ENCODE data around the gene SPARCL1.
"Not testable (repeated sequence)": the region's sequence is repeated elsewhere in the genome, so short reads cannot be mapped to it uniquely, and the experiment has no call there.

Gene SPARCL1

DNA sequence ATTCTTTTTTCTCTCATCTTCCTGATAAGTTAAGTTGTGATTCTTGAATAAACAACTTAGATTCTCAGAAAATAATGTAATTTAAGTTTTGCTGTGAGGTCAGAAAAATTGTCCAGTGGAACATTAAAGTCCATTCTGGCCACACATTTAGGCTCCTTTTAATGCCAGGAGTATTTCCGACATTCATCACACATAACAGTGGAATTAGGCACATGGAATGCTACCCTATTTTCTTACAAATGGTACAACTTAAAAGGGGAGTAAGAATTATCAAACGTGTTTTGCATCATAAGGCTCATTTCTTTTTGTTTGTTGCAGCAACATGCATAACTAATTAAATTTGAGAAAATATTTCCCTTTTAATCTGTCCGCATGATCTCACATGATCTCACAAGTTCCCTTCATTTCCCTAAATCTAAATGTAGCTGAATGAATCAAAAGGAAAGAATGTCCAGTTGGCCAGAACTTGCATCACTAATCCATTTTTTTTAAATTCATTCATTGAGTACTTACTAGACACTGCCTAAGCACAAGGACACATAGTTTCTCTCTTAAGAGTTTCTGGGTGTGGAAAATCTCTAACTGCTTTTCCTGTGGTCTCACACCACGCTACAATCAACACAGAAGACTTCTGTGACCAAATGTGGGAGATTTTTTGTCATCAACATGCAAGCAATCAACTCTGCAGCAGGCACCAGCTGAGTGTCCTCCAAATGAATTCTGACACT is 22.0 kb downstream of the SPARCL1 start:
- no peaks in the 10 kb centered on the region for H3K4me1 ChIP-seq (ENCODE audit: control insufficient read depth, insufficient read depth, low read length, poor library complexity, severe bottlenecking)
- no peaks in the 10 kb centered on the region for H3K9me3 ChIP-seq (ENCODE audit: control insufficient read depth, low read length)
- no peak for DNase-seq
- no peak overlapping the region for H3K27ac ChIP-seq (ENCODE audit: insufficient read depth, low read length, poor library complexity, severe bottlenecking)
- H3K4me3 ChIP-seq (ENCODE audit: insufficient read depth, low read depth, low read length, poor library complexity, severe bottlenecking), result no peak overlapping the region
- no peaks in the 10 kb centered on the region for H3K36me3 ChIP-seq (ENCODE audit: control insufficient read depth, insufficient read depth, low read length)
- no peaks in the 10 kb centered on the region for H3K27me3 ChIP-seq (replicated peaks; ENCODE audit: control insufficient read depth, insufficient read depth, low read length, poor library complexity, severe bottlenecking)

DNA sequence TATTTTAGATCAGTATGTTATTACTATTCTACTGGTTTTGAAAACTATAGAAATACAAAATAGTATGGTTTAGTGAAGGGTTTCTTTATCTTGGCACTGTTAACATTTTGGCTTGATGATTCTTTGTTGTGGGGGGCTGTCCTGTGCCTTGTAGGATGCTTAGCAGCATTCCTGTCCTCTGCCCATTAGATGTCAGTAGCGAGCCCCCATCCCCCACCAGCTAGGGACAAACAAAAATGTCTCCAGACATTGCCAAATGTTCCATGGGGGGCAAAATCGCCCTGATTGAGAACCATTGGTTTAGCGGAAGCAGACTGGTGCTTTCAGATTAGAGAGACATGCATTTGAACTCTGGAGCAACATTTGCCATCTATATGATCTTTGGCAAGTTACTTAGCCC is 23.3 kb downstream of the SPARCL1 start:
- Histone ChIP-seq H3K9me3 (ENCODE audit: control insufficient read depth, low read length) (no peaks in the 10 kb centered on the region), H3K4me1 (ENCODE audit: control insufficient read depth, insufficient read depth, low read length, poor library complexity, severe bottlenecking) (no peaks in the 10 kb centered on the region), H3K36me3 (ENCODE audit: control insufficient read depth, insufficient read depth, low read length) (no peaks in the 10 kb centered on the region), H3K27me3 (replicated peaks; ENCODE audit: control insufficient read depth, insufficient read depth, low read length, poor library complexity, severe bottlenecking) (no peaks in the 10 kb centered on the region), H3K4me3 (ENCODE audit: insufficient read depth, low read depth, low read length, poor library complexity, severe bottlenecking) (no peak overlapping the region), H3K27ac (ENCODE audit: insufficient read depth, low read length, poor library complexity, severe bottlenecking) (no peak overlapping the region)
- no peak for DNase-seq

DNA sequence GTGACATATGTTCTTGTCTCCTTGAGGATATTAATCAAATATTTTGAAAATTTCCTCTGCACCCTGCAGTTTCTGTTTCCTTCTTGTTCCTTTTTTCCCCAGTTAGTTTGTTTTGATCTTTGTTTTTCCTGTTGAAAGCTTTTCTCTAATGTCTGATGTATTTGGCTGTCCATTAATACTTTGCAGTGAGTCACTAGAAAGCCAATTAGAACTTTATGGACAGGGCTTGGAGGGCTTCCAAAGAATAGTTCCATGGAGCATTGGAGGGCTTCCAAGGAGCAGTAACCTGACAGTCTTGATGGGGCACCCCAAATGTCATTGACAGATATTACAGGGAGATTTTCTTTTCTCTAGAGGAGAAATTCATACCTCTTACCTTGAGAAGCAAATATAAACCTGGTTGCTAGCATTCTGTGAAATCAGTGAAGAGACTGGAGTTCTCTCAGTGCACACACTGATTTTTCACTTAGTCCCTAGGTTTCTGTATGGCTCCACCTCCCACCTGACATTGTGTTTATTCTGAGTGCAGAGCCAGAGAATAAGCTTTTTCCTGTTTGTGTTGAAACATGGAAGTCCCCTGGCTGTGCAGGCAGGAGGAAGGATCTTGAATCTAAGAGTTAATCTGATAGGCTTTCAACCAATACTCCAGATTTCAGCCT is 26.5 kb downstream of the SPARCL1 start:
- H3K9me3 ChIP-seq (ENCODE audit: control insufficient read depth, low read length), result no peaks in the 10 kb centered on the region
- H3K27ac ChIP-seq (ENCODE audit: insufficient read depth, low read length, poor library complexity, severe bottlenecking), result no peak overlapping the region
- no peak overlapping the region for H3K4me3 ChIP-seq (ENCODE audit: insufficient read depth, low read depth, low read length, poor library complexity, severe bottlenecking)
- no peaks in the 10 kb centered on the region for H3K4me1 ChIP-seq (ENCODE audit: control insufficient read depth, insufficient read depth, low read length, poor library complexity, severe bottlenecking)
- no peak for DNase-seq
- H3K36me3 ChIP-seq (ENCODE audit: control insufficient read depth, insufficient read depth, low read length), result no peaks in the 10 kb centered on the region
- no peaks in the 10 kb centered on the region for H3K27me3 ChIP-seq (replicated peaks; ENCODE audit: control insufficient read depth, insufficient read depth, low read length, poor library complexity, severe bottlenecking)

DNA sequence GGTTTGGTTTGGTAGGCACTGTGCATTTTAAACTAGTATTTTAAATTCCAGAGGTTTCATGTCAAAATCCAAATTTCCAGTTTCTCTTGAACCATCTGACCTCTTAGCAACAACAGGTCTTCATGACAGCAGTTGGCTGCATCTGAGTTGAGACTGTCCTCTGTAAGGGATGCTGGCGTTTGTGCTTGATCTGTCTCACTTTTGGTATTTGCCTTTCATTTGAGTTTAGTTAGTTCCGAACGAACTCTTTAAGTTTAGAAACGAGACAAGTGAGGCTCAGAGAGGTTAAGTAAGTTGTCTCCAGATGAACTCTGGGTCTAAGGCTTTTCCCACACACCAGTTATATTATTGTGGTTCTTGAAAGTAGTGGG is 29.1 kb downstream of the SPARCL1 start:
- no peaks in the 10 kb centered on the region for H3K9me3 ChIP-seq (ENCODE audit: control insufficient read depth, low read length)
- no peaks in the 10 kb centered on the region for H3K4me1 ChIP-seq (ENCODE audit: control insufficient read depth, insufficient read depth, low read length, poor library complexity, severe bottlenecking)
- no peak overlapping the region for H3K27ac ChIP-seq (ENCODE audit: insufficient read depth, low read length, poor library complexity, severe bottlenecking)
- H3K36me3 ChIP-seq (ENCODE audit: control insufficient read depth, insufficient read depth, low read length), result no peaks in the 10 kb centered on the region
- no peaks in the 10 kb centered on the region for H3K27me3 ChIP-seq (replicated peaks; ENCODE audit: control insufficient read depth, insufficient read depth, low read length, poor library complexity, severe bottlenecking)
- no peak for DNase-seq
- no peak overlapping the region for H3K4me3 ChIP-seq (ENCODE audit: insufficient read depth, low read depth, low read length, poor library complexity, severe bottlenecking)

DNA sequence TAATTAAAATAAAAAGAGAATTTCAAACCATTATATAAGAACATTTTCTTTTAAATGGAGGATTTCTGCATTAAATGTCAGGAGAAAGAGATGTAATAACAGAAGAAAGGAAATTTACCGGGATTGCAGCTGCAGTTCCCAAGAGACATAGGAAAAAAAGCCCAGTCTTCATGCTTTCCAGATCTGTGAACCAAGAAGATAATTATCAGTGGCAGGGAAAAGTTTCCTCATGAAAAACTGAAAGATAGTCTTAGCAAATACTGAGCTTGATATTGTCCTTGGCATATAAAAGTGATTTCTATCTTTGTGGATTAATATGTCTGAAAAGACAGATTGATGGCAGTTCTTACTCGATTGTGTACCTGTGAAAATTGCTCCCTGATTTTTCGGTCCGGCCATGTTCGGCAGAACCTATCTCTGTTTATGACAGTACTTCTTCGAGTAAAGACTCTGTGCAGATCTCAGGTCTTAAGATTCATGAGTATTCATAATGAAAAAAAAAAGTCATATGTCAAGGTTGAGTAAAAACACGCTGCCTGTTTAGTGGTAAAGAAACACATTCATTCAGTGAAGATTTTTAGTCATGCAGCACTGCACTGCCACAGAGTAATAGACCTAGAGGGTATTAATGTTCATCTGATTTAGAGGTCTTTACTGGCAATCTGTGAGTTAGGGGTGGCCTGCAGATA is 29.6 kb downstream of the SPARCL1 start:
- no peaks in the 10 kb centered on the region for H3K4me1 ChIP-seq (ENCODE audit: control insufficient read depth, insufficient read depth, low read length, poor library complexity, severe bottlenecking)
- no peaks in the 10 kb centered on the region for H3K27me3 ChIP-seq (replicated peaks; ENCODE audit: control insufficient read depth, insufficient read depth, low read length, poor library complexity, severe bottlenecking)
- no peaks in the 10 kb centered on the region for H3K36me3 ChIP-seq (ENCODE audit: control insufficient read depth, insufficient read depth, low read length)
- H3K27ac ChIP-seq (ENCODE audit: insufficient read depth, low read length, poor library complexity, severe bottlenecking), result no peak overlapping the region
- no peak overlapping the region for H3K4me3 ChIP-seq (ENCODE audit: insufficient read depth, low read depth, low read length, poor library complexity, severe bottlenecking)
- H3K9me3 ChIP-seq (ENCODE audit: control insufficient read depth, low read length), result no peaks in the 10 kb centered on the region
- no peak for DNase-seq

DNA sequence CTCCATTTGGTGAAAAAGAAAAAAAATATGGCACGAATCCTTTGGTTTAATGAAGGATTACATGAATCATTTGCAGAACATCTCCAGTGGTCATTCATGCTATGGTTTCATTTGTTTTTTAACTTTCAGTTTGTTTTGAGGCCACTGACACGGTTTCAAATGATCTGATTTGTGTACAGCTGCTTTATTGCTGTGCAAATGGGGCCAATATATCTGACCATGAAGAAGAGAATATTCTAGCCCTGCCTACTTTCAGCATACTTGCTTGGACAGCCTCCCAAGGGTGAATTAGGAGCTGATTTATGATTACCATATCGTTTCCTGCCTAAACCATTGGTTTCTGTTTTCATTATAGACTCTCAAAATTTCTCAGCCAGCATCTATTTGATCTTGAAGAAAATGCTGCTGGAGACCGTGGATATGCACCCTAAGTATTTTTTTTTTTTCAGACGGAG is 30.7 kb downstream of the SPARCL1 start:
- no peaks in the 10 kb centered on the region for H3K4me1 ChIP-seq (ENCODE audit: control insufficient read depth, insufficient read depth, low read length, poor library complexity, severe bottlenecking)
- DNase-seq, result no peak
- H3K4me3 ChIP-seq (ENCODE audit: insufficient read depth, low read depth, low read length, poor library complexity, severe bottlenecking), result no peak overlapping the region
- H3K27ac ChIP-seq (ENCODE audit: insufficient read depth, low read length, poor library complexity, severe bottlenecking), result no peak overlapping the region
- H3K9me3 ChIP-seq (ENCODE audit: control insufficient read depth, low read length), result no peaks in the 10 kb centered on the region
- H3K27me3 ChIP-seq (replicated peaks; ENCODE audit: control insufficient read depth, insufficient read depth, low read length, poor library complexity, severe bottlenecking), result no peaks in the 10 kb centered on the region
- no peaks in the 10 kb centered on the region for H3K36me3 ChIP-seq (ENCODE audit: control insufficient read depth, insufficient read depth, low read length)

DNA sequence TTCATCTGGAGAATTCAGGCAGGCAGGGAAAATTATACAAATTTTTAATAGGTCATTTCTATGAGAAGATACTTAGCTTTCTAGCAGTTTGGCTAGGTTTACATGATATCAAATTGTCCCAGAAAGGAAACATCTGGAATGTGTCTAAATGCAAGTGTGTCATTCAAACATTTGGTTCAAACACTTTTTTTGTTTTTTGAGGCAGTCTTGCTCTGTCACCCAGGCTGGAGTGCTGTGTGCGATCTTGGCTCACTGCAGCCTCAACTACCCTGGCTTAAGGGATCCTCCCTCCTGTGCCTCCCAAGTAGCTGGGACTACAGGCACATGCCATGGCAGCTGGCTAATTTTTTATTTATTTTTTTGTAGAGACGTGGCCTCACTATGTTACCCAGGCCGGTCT is 31.6 kb downstream of the SPARCL1 start:
- no peak overlapping the region for H3K4me3 ChIP-seq (ENCODE audit: insufficient read depth, low read depth, low read length, poor library complexity, severe bottlenecking)
- H3K4me1 ChIP-seq (ENCODE audit: control insufficient read depth, insufficient read depth, low read length, poor library complexity, severe bottlenecking), result no peaks in the 10 kb centered on the region
- no peak for DNase-seq
- no peaks in the 10 kb centered on the region for H3K27me3 ChIP-seq (replicated peaks; ENCODE audit: control insufficient read depth, insufficient read depth, low read length, poor library complexity, severe bottlenecking)
- no peaks in the 10 kb centered on the region for H3K9me3 ChIP-seq (ENCODE audit: control insufficient read depth, low read length)
- H3K27ac ChIP-seq (ENCODE audit: insufficient read depth, low read length, poor library complexity, severe bottlenecking), result no peak overlapping the region
- H3K36me3 ChIP-seq (ENCODE audit: control insufficient read depth, insufficient read depth, low read length), result no peaks in the 10 kb centered on the region

DNA sequence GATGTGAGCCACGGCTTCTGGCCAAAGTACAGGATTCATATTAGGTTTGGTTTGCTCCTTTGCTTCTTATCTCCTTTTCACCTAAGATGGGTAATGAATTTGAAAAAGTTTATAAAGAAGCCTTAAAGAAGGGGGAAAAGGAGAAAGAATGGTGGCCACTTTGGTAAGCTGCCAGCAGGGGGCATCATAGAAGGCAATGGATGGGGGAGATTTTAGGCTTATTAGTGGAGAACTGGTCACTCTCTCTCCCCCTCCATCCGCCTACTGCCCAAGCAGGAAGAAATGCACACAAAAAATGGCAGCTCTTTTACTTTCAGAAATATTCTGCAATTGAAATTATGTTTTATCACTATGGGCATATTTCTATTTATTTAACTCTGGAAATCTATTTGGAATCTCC is 32.0 kb downstream of the SPARCL1 start:
- H3K4me3 ChIP-seq (ENCODE audit: insufficient read depth, low read depth, low read length, poor library complexity, severe bottlenecking), result no peak overlapping the region
- no peaks in the 10 kb centered on the region for H3K27me3 ChIP-seq (replicated peaks; ENCODE audit: control insufficient read depth, insufficient read depth, low read length, poor library complexity, severe bottlenecking)
- H3K4me1 ChIP-seq (ENCODE audit: control insufficient read depth, insufficient read depth, low read length, poor library complexity, severe bottlenecking), result no peaks in the 10 kb centered on the region
- no peaks in the 10 kb centered on the region for H3K9me3 ChIP-seq (ENCODE audit: control insufficient read depth, low read length)
- H3K36me3 ChIP-seq (ENCODE audit: control insufficient read depth, insufficient read depth, low read length), result no peaks in the 10 kb centered on the region
- DNase-seq, result no peak
- H3K27ac ChIP-seq (ENCODE audit: insufficient read depth, low read length, poor library complexity, severe bottlenecking), result no peak overlapping the region

DNA sequence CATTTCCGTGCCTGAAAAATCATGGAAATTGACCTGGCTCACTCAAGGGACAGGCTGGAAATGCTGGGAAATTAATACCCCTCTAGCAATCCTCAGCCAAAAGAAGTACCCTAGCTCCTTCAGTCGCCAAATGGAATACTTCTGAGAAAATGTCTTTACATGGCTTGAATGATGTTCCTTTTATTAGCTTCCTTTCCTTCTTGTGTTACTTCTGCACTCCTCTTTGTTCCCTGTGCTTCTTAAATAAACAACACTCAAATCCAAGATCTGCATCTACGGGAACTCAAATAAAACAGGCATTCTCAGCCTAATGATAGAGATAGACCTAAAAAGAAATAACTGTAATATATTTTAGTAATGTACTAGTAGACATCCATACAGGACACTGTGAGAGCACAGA is 36.1 kb downstream of the SPARCL1 start:
- no peak overlapping the region for H3K4me3 ChIP-seq (ENCODE audit: insufficient read depth, low read depth, low read length, poor library complexity, severe bottlenecking)
- DNase-seq, result no peak
- H3K27me3 ChIP-seq (replicated peaks; ENCODE audit: control insufficient read depth, insufficient read depth, low read length, poor library complexity, severe bottlenecking), result no peaks in the 10 kb centered on the region
- H3K9me3 ChIP-seq (ENCODE audit: control insufficient read depth, low read length), result no peaks in the 10 kb centered on the region
- no peaks in the 10 kb centered on the region for H3K36me3 ChIP-seq (ENCODE audit: control insufficient read depth, insufficient read depth, low read length)
- H3K27ac ChIP-seq (ENCODE audit: insufficient read depth, low read length, poor library complexity, severe bottlenecking), result no peak overlapping the region
- H3K4me1 ChIP-seq (ENCODE audit: control insufficient read depth, insufficient read depth, low read length, poor library complexity, severe bottlenecking), result no peaks in the 10 kb centered on the region

DNA sequence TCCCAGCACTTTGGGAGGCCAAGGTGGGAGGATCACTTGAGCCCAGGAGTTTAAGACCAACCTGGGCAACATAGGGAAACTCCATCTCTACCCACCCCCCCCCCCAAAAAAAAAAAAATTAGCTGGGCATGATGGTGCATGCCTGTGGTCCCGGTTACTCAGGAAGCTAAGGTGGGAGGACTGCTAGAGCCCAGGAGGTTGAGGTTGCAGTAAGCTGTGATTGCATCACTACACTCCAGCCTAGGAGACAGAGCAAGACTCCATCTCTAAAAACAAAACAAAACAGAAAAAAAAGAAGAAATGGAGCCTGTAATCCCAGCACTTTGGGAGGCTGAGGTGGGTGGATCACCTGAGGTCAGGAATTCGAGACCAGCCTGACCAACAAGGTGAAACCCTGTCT is 37.3 kb downstream of the SPARCL1 start:
- H3K4me3 ChIP-seq (ENCODE audit: insufficient read depth, low read depth, low read length, poor library complexity, severe bottlenecking); H3K27ac ChIP-seq (ENCODE audit: insufficient read depth, low read length, poor library complexity, severe bottlenecking); H3K9me3 ChIP-seq (ENCODE audit: control insufficient read depth, low read length); H3K4me1 ChIP-seq (ENCODE audit: control insufficient read depth, insufficient read depth, low read length, poor library complexity, severe bottlenecking); H3K27me3 ChIP-seq (replicated peaks; ENCODE audit: control insufficient read depth, insufficient read depth, low read length, poor library complexity, severe bottlenecking); H3K36me3 ChIP-seq (ENCODE audit: control insufficient read depth, insufficient read depth, low read length); DNase-seq: not testable (repeated sequence)
